HG03103 (cell line): ENCODE results near the gene GTF2I.
"Not testable (repeated sequence)": the region's sequence is repeated elsewhere in the genome, so short reads cannot be mapped to it uniquely, and the experiment has no call there.

Experiments used
- ATAC-seq: cut with Tn5 transposase; IDR thresholded peaks from one replicate; pipeline ENCODE4 v1.9.1; 2021; ENCODE audit warnings: low read depth; ENCODE audit not compliant: unreplicated experiment

The GTF2I gene

DNA sequence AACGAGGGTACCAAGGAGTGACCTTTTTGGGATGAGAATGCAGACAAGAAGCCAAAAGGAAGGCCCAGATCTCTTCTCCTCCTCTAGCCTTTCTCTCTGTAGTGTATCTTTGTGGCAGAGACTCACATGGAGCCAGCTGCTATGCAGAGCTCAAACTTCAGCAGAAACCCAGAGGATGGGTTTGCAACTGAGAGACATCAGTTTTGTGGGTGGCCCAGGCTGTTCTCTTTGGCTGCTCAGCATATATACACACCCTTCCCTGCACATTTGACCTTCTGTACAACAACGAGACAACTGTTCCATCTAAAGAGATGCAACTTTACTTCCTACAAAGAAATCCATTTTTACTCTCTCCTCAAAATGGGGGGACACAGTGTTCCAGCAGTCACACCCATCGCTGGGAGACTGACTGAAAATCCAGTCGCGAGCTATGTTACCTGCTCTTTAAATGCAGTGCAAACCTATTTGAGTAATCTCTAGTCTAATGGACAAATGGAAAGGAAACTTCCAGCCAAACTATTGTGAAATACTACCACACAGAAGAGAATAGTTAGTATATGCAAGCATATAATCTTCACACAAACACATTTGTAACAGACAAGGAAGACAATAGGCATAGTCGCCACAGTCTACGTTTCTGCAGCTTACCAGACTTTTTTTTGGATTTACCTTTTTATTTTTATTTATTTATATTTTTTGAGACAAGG, 51.2 kb downstream of the GTF2I start:
- ATAC-seq: no peak

DNA sequence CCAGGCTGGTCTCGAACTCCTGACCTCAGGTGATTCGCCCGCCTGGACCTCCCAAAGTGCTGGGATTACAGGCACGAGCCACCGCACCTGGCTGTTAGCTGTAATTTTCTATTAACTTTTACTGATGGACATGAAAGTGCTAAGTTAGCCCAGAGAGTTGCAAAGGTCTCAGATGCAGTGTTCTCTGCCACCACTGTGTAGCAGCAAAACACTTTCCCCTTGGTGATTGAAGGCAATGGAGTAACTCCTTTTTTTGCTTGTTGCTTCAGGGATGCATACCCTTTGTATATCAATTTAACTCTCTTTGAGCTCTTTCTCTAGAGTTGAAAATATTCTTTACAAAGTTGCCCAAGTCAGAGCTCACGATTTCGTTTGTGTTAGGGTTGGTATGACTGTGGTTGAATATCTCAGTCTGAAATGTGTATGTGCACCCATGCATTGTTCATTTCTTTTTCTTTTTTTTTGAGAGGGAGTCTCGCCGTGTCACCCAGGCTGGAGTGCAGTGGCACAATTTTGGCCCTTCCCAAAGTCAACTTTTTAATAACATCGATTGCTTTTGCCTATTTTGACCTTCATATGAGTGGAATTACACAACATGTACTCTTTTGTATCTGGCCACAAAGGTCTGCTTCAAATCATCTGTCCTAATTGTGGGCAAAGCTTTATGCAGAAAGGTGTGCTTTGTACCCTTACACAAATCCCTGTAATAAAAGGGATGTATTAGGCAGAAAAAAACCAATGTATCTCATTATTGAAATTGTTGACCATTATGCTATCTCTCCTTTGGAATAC, 52.6 kb downstream of the GTF2I start:
- ATAC-seq: no peak

DNA sequence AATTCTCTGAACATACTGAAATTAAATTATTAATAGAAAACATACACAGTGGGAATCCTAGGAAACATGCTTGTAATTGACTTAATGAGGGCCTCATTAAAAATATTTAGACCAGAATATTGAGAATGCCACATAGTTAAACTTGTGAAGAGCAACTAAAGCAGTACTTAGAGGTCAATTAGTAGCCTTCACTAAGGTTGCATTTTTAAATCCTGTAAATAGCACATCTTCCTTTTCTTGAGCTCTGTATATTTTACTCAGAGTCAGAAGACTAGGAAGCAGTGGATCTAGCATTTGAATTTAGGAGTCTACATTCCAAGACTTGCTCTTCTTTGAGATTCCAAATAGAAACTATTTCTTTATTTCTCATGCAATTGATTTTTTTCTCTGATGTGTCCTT, 56.0 kb downstream of the GTF2I start:
- ATAC-seq: no peak

DNA sequence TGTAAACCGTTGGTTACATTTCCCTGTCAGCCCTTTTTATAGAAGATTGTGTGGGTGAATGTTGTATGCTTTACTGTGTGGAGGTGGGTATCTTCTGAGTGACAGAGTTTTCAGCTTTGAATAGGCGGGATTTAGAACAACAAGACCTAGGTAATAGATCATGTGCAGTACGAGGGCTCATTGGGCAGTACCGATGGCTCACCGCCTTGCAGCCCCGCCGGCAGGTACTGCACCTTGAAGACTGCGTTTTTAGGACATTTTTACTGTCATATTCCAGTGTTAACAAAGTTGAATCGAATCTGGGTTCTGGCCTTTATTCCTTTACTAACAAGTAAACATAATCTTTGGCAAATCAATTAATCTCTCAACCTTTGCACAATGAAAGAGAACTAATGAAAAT, 60.4 kb downstream of the GTF2I start:
- ATAC-seq: no peak

DNA sequence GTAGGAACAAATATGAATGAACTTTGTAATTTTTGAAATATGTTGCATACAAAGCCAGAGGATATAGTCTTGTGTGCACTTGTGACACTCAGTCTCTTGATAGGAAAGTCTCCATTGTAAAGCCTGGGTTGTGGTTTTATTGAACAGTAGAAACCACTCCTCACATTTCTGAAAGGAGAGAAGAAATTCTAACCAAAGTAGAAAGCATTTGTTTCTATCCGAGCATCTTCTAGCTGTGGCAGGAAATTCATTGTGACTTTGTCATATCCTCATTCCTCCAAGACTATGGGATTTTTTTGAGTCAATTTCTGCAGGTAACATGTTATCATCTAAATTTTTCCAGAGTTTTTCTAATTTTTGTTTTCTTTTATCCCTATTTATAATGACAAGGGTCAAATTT, 60.8 kb downstream of the GTF2I start:
- no peak for ATAC-seq

DNA sequence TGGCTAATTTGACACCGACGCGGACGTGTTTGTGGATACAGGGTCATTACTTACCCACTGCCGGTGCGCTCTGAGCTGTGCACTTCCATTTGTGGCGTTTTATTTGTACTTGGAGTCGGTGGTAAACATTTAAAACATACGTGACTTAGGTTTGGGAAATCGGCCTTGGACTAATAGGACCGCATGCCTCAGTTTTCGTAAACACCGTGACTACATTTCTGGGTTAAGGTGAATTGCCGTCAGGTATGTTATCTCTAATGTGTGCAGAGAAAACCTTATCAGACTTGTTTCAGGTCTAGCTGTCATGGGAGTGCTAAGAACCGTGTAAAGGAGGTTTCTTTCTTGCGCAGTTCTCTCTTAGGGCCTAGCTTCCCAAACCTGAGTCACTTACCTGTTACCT, 64.6 kb downstream of the GTF2I start:
- no peak for ATAC-seq

DNA sequence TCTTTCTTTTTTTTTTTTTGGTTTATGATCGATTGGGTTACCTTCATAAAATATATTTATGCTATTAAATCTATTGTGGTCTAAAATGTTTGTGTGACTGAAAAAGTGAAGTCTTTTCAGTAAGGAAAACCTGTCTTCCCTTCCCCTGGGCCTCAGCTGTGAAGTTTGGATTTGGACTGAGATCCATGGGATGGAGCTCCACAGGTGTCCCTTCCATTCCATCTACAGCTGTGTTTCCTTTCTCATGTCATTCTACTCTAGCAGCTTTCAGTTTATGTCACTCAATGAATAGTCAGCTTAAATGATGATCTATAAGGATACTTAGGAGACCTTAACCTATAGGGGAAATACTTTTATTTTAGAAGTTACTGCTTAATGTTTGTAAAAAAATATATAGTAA, 68.3 kb downstream of the GTF2I start:
- ATAC-seq: no peak

DNA sequence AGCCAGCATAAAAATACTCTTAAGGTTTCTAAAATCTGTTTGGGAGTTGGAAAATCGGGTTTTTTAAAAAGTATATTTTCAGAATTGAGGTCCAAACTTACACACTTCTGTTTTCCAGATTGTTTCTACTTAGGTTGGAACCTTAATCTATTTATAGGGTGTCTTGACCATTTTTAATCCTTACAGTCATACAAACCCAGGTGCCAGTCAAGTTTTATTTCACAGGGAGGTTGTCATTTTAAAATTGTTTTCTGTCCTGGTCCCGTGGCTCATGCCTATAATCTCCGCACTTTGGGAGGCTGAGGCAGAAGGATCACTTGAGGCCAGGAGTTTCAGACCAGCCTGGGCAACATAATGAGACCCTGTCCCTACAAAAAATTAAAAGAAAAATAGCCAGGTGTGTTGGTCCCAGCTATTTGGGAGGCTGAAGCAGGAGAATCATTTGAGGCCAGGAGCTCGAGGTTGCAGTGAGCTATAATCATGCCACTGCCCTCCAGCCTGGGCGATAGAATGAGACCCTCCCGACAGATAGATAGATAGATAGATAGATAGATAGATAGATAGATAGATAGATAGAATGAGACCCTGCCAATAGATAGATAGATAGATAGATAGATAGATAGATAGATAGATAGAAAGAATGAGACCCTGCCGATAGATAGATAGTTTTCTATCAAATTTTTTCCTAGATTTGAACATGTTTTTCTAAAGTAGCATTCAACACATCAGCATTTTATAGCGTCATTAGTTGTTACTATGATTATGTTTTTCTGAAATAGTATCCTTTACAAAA, 69.0 kb downstream of the GTF2I start:
- ATAC-seq: no peak

DNA sequence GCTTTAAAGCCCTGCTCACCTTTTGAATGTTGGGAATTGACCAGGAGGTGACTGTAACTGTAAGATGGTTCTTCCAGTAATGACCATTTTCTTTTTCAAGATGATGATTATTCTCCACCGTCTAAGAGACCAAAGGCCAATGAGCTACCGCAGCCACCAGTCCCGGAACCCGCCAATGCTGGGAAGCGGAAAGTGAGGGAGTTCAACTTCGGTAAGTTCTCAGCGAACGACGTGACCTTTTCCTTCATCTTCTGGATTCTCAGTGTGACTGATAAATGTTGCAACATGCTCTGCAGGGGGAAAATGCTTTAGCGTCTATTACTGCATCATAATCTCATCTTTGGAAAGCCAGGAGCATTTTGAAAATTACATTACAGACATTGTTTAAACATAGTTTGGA, 71.2 kb downstream of the GTF2I start:
- not testable (repeated sequence) for ATAC-seq

DNA sequence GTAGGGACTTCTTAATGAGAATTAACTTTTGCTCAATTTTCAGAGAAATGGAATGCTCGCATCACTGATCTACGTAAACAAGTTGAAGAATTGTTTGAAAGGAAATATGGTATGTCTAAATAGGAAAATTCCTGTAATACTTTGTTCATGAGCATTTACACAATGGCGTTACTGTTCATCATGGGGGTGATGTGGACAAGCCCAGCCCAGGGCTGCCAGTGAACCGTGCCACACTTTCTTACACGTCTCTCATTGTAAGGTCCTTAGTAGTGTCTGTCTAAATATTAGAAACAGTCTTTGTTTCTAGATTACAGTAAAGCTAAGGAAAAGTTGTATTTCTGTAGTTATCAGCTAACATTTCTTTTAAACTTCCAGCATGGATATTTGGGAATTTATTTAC, 72.7 kb downstream of the GTF2I start:
- ATAC-seq: not testable (repeated sequence)

DNA sequence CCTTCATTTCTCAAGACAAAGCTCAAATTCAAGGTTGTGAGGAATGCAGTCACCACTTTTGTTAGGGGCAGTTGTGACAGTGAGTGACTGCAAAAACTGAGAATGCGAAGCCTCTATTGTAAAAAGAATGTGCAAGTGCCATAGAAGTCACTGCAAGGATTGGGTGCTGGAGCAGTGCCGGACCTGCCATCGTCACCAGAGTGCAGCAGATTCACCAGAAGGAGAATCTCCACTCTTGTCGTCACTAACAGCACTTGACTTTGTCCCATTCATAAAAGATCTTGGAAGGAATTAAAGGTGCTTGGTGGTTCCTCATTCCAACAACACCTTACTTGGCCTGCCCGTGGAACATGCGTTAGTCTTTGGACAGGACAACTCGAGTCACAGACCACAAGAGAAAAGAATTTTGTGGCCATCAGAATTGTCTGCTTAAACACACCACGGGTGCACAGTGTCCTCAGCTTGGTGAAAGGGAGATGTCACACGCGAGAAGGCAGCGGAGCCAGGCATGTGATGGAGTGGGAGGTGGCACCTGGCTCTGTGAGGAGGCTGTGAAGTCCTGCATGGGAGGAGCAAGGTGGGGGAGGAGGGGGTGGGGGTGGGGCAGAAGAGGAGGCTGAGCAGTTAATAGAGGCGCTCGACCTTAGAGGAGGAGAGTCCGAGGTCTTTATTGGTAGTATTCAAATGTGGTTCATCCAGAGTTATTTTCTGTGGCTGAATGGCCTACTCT, 82.6 kb downstream of the GTF2I start:
- ATAC-seq: not testable (repeated sequence)

DNA sequence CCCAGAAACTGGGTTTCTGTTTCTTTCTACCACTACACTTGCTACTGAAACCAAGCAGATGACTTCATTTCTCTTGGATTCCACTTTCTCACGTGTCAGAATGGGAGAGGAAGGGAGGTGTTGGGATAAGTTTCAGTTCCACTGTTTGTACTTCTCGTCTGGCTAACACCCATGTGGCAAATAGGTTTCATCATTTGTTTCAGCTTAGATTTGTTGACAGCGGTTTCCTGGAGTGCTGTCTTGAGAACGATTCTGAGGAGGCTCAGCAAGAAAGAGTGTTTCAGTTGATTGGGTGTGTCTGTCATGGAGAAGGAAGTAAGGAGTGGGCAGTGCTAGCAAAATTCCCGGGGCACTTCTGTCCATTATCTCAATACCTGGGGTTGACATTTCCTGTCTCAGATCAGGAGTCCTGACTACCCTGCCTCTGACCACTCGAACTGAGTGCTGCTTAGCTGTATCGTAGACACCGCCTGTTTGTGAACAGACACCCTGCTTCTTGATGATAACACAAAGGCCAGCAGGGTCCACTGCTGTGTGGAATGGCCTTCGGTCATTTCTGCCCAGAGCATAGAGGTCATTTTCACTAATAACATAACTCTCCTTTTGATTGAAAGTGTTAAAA, 86.5 kb downstream of the GTF2I start:
- not testable (repeated sequence) for ATAC-seq

DNA sequence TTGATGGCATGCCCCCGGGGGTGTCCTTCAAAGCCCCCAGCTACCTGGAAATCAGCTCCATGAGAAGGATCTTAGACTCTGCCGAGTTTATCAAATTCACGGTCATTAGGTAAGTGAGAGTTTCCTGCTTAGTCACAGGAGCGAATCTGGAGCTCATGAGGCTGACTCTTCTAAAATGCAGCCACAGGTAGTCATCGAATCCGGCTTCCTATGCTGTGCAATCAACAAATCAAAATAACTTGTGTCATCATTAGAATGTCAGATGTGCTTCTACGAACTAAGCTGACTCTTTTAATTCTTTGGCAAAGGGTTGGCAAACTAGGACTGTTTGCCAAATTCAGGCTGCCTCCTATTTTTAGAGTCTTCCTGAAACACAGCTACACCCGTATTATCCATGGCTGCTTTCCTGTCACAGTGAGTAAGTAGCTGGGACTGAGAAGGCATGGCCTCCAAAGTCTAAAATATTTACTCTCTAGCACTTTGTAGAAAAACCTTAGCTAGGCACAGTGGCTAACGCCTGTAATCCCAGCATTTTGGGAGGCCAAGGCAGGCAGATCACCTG, 96.5 kb downstream of the GTF2I start:
- ATAC-seq: not testable (repeated sequence)

DNA sequence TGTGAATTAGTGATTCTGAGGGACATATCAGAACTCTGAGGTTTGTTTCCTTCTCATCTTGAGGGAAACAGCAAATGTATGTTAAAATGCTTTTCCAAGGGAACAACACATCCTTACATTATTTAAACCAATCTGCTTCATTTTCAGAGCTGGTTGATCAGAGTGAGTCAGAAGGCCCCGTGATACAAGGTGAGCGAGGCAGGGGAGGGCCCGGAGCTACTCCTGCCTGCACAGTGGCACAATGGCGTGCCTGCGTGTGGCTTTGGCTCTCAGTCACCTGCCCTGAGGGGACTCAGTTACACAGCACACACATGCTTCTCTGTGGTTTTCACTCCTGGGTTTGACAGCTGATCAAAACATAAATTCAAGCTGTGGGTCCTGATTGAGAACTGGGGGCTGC, 99.2 kb downstream of the GTF2I start:
- not testable (repeated sequence) for ATAC-seq

DNA sequence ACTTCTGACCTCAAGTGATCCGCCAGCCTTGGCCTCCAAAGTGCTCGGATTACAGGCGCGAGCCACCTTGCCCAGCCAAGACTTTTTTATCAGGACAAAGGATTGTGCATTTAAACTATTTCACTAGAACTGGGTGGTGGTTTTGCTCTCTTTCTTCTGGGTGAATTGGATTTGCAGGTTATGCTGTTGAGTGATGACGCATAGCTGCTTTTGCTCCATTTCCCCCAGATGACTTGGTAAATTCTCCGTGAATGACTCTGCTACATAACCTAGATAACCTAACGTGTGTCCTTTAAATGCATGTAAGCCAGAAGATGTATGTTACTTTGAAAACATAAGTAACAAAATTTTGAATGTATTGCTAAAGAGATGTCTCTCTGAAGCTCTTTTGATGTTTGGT, 100.8 kb downstream of the GTF2I start:
- not testable (repeated sequence) for ATAC-seq

DNA sequence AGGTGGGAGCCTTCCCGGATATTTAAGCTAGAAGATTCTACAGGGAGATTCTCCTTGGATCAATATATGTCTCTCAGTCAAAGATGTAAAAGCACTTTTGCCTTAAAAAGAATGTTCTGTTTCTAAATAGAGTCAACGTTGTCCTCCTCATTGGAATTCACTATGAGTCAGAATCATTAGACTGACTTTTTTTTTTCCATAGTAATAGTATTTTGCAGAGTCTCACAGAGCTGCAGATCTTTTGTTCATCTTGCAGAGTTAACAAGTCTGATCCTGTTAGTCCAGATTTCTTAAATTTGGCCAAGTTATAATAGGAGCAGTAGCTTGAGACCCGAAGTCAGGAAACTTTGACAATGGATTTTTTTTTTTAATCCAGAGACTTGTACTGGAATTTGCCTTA, 101.5 kb downstream of the GTF2I start:
- not testable (repeated sequence) for ATAC-seq

DNA sequence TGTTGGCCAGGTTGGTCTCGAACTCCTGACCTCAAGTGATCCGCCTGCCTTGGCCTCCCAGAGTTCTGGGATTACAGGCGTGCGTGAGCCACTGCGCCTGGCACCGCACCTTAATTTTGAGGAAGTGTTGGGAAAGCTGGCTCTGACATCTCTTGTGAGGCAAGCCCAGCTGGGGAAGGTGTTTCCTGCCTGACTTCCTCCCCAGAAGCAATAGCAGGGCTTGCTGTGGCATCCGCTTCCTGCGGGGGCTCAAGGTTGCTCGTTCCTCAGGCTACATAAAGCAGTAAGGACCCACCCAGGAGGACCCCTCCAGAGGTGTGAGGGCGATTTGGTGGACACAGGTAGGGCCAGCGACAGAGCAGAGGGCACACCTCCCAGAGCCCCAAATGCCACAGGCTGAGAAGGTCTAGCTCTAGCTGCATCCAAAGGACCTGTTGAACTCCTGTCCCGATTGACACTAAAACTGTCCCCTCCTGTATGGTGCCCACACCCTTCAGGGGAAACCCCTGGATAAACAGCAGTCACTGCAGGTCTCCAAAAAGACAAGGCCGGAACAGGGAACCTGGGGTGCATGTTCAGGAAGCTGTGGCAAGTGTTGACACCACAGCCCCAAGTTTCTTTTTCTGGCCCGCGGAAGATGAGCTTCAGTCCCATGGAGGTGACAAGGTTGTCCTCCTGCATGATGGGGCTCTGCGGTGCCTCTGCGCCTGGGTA, 107.8 kb downstream of the GTF2I start:
- not testable (repeated sequence) for ATAC-seq

DNA sequence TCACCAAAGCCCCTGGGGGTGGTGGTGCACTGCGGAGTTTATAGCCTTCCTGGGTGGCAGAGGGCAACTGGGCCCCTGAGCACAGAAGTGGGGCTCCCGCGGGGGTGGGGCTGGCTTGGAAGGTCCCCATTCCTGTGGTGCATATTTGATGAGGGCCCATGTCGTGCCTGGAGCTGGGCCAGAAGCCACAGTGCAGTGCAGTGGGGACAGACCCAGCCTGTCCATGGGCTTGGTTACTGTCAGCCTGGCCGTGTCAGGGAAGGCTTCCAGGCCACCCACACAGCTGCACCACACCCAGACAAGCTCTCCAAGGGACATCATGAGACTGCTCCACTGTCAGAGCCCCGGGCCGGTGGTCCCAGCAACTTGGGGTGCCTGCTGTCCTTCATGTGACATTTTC, 109.0 kb downstream of the GTF2I start:
- not testable (repeated sequence) for ATAC-seq

DNA sequence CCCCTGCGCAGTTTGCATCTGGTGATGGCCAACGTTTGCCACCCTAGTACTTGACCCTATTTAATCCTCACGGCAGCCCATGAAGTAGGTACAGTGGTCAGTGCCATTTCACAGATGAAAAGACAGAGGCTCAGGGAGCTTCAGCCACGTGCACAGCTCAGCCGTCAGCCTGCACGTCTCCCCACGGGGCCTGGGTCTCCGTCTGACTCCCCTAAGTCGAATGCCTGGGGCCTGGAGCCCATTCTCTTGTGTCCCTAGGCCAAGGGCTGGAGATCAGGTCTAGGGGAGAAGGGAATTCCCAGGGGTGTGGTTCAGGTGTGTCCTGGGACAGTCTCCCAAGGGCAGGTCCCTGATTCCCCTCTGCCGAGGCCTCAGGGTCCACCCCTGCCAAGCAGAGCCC, 109.5 kb downstream of the GTF2I start:
- ATAC-seq: not testable (repeated sequence)
